Spleen (tissue), 7 donors: ENCODE measurements around the gene LAMC1.

Experiments
- CTCF ChIP-seq, 11 experiments: fragments of 200-600 bp in 7 of 11; fragments of 450-650 bp in 4 of 11; sonication (generic) in 4 of 11; IDR thresholded peaks in 8 of 11; conservative IDR thresholded peaks in 3 of 11; 1 replicate in 7 of 11; 2 replicates in 4 of 11; pipeline versions ENCODE4 v1.4.0 to v1.8.0; 2016 to 2021; ENCODE audit warnings: antibody characterized with exemption in 11 of 11, inconsistent platforms in 4 of 11, mild to moderate bottlenecking in 1 of 11
- POLR2A ChIP-seq, 3 donors: fragments of 450-650 bp; IDR thresholded peaks; one replicate each; pipeline ENCODE4 v1.5.1; 2017; ENCODE audit warnings: antibody characterized with exemption in 3 of 3, mild to moderate bottlenecking in 1 of 3
- POLR2AphosphoS5 ChIP-seq, 3 donors: sonication (generic); formaldehyde crosslinking; IDR thresholded peaks; one replicate each; pipeline ENCODE4 v1.5.1; 2017; ENCODE audit warnings: antibody characterized with exemption in 3 of 3
- donor health status: DM: no; HTN: no; CAD: no; lungs with moderate emphysema.
- donor health status: DM: no; HTN: no; CAD: no.
- donor health status: DM: no; HTN: no; CAD: no.

- no peak for TF ChIP-seq POLR2AphosphoS5 (IDR thresholded peaks at IDR 0.05)
- no peak for TF ChIP-seq CTCF (IDR thresholded peaks at IDR 0.05 in 8 of 11, conservative IDR thresholded peaks at IDR 0.05 in 3 of 11)
- TF ChIP-seq POLR2A (IDR thresholded peaks at IDR 0.05), result no peak
Observed at GRCh38 chr1:183092350-183092749, 69.1 kb downstream of the LAMC1 start.
